GM23338 (cell line): ENCODE results near the gene LONP1.

Experiments
- CREB1 ChIP-seq: fragments of 250-450 bp; sonication (Bioruptor Pico); IDR thresholded peaks from 2 replicates; pipeline ENCODE4 v1.5.0; 2020; ENCODE audit warnings: low read depth, mild to moderate bottlenecking, moderate library complexity
- CTCF ChIP-seq, 2 experiments: fragments of 200-600 bp in 1 of 2; sonication (generic) in 1 of 2; conservative IDR thresholded peaks; 2 replicates each; pipeline versions ENCODE4 v1.5.1 to v1.6.1; 2016 to 2017; ENCODE audit warnings: antibody characterized with exemption in 2 of 2, low read depth in 2 of 2, mild to moderate bottlenecking in 2 of 2, moderate library complexity in 1 of 2
- EZH2 ChIP-seq: fragments of 200-600 bp; sonication (generic); IDR thresholded peaks from one replicate; pipeline ENCODE4 v1.8.0; 2017; ENCODE audit warnings: antibody characterized with exemption, mild to moderate bottlenecking, low read depth; ENCODE audit not compliant: unreplicated experiment
- EZH2phosphoT487 ChIP-seq: fragments of 200-600 bp; sonication (generic); IDR thresholded peaks from one replicate; pipeline ENCODE4 v1.8.1; 2018; ENCODE audit warnings: antibody characterized with exemption; ENCODE audit not compliant: unreplicated experiment
- NANOG ChIP-seq: IDR thresholded peaks from 2 replicates; pipeline ENCODE4 v1.6.1; 2016; ENCODE audit warnings: antibody characterized with exemption, borderline replicate concordance
- POLR2AphosphoS5 ChIP-seq: IDR thresholded peaks from 2 replicates; pipeline ENCODE4 v1.6.1; 2016; ENCODE audit warnings: antibody characterized with exemption, low read depth
- STAT1 ChIP-seq: IDR thresholded peaks from one replicate; pipeline ENCODE4 v1.6.1; 2016; ENCODE audit warnings: antibody characterized with exemption; ENCODE audit not compliant: unreplicated experiment
- TF ChIP-seq, protein P1 (sequence below): IDR thresholded peaks from 2 replicates; pipeline ENCODE4 v1.6.1; 2016; ENCODE audit warnings: antibody characterized with exemption
- TF ChIP-seq, protein P2 (sequence below): IDR thresholded peaks from one replicate; pipeline ENCODE4 v1.6.1; 2018; ENCODE audit warnings: antibody characterized with exemption; ENCODE audit not compliant: unreplicated experiment

GRCh38 chr19:5655412-5655811 is 64.5 kb downstream of the LONP1 start:
- TF ChIP-seq CTCF (conservative IDR thresholded peaks at IDR 0.05; ENCODE audit: low read depth in 2 of 2), result no peak
- no peak for TF ChIP-seq STAT1
- no peak for TF ChIP-seq POLR2AphosphoS5
- no peak for TF ChIP-seq EZH2
- TF ChIP-seq EZH2phosphoT487, result no peak
- TF ChIP-seq, protein P1, sequence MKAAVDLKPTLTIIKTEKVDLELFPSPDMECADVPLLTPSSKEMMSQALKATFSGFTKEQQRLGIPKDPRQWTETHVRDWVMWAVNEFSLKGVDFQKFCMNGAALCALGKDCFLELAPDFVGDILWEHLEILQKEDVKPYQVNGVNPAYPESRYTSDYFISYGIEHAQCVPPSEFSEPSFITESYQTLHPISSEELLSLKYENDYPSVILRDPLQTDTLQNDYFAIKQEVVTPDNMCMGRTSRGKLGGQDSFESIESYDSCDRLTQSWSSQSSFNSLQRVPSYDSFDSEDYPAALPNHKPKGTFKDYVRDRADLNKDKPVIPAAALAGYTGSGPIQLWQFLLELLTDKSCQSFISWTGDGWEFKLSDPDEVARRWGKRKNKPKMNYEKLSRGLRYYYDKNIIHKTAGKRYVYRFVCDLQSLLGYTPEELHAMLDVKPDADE, result no peak
- TF ChIP-seq, protein P2, sequence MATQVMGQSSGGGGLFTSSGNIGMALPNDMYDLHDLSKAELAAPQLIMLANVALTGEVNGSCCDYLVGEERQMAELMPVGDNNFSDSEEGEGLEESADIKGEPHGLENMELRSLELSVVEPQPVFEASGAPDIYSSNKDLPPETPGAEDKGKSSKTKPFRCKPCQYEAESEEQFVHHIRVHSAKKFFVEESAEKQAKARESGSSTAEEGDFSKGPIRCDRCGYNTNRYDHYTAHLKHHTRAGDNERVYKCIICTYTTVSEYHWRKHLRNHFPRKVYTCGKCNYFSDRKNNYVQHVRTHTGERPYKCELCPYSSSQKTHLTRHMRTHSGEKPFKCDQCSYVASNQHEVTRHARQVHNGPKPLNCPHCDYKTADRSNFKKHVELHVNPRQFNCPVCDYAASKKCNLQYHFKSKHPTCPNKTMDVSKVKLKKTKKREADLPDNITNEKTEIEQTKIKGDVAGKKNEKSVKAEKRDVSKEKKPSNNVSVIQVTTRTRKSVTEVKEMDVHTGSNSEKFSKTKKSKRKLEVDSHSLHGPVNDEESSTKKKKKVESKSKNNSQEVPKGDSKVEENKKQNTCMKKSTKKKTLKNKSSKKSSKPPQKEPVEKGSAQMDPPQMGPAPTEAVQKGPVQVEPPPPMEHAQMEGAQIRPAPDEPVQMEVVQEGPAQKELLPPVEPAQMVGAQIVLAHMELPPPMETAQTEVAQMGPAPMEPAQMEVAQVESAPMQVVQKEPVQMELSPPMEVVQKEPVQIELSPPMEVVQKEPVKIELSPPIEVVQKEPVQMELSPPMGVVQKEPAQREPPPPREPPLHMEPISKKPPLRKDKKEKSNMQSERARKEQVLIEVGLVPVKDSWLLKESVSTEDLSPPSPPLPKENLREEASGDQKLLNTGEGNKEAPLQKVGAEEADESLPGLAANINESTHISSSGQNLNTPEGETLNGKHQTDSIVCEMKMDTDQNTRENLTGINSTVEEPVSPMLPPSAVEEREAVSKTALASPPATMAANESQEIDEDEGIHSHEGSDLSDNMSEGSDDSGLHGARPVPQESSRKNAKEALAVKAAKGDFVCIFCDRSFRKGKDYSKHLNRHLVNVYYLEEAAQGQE, result no peak
- no peak for TF ChIP-seq NANOG
- TF ChIP-seq CREB1, result no peak
